H1 (cell line): Measurements from ENCODE around the gene GPRIN1. TPM values are rescaled to one million over a fixed set of nuclear protein-coding genes. Genes with fewer than 3 reads are reported as not detected.
A peak's percentile ranks its signal among the peaks of the same experiment; 100 is the strongest.

Source experiments
- CTCF ChIA-PET: fragments of 300-600 bp; sonication (Branson Sonifier 250); formaldehyde crosslinking; loops from one replicate; lab custom pipeline; 2021; ENCODE audit not compliant: partially characterized antibody; lab: Charles Lee
- POLR2A ChIA-PET: fragments of 300-600 bp; sonication (Branson Sonifier 250); formaldehyde crosslinking; loops from one replicate; lab custom pipeline; 2021; ENCODE audit warnings: inconsistent platforms; ENCODE audit not compliant: partially characterized antibody; lab: Charles Lee
- DNase-seq, 2 experiments: peaks; one replicate each; pipeline versions ENCODE4 v3.0.0 to v3.0.0-alpha.2; 2010 to 2022; ENCODE audit warnings: low spot score in 2 of 2, low read depth in 1 of 2, mixed read lengths in 1 of 2
- FAIRE-seq: peaks from 2 replicates; lab custom pipeline; 2011; peaks lifted over from hg19 to GRCh38; lab: Jason Lieb, UNC
- H2AFZ ChIP-seq: 2 replicates; pipeline ENCODE4 v1.8.1; 2012; ENCODE audit warnings: low read length, inconsistent platforms
- H2AK5ac ChIP-seq: 2 replicates; pipeline ENCODE4 v1.6.1; 2013; ENCODE audit warnings: low read depth, low read length
- H2BK120ac ChIP-seq: replicated peaks from 2 replicates; pipeline ENCODE3; 2013; ENCODE audit warnings: low read depth, low read length, inconsistent platforms
- H2BK12ac ChIP-seq: 2 replicates; pipeline ENCODE4 v1.6.1; 2013; ENCODE audit warnings: low read depth, low read length
- H2BK15ac ChIP-seq: 2 replicates; pipeline ENCODE4 v1.6.1; 2013; ENCODE audit warnings: low read length
- H2BK20ac ChIP-seq: 2 replicates; pipeline ENCODE4 v1.6.1; 2013; ENCODE audit warnings: low read length
- H2BK5ac ChIP-seq: 2 replicates; pipeline ENCODE4 v1.6.1; 2013; ENCODE audit warnings: low read depth, low read length
- H3K14ac ChIP-seq: 2 replicates; pipeline ENCODE4 v1.6.1; 2013; ENCODE audit warnings: inconsistent platforms; ENCODE audit not compliant: insufficient read length
- H3K18ac ChIP-seq: 2 replicates; pipeline ENCODE4 v1.6.1; 2013; ENCODE audit warnings: low read length; ENCODE audit errors: extremely low read depth
- H3K23ac ChIP-seq: 2 replicates; pipeline ENCODE4 v1.6.1; 2013; ENCODE audit warnings: inconsistent platforms; ENCODE audit not compliant: insufficient read length
- H3K23me2 ChIP-seq: 2 replicates; pipeline ENCODE4 v1.6.1; 2013; ENCODE audit warnings: low read depth, low read length
- H3K27ac ChIP-seq: 2 replicates; pipeline ENCODE4 v1.6.1; 2011; ENCODE audit warnings: low read depth, low read length, inconsistent platforms
- H3K27me3 ChIP-seq, 4 experiments: replicated peaks in 1 of 4; 1 replicate in 1 of 4; 2 replicates in 3 of 4; pipeline versions ENCODE4 v1.6.1 to v1.8.1; 2011 to 2013; ENCODE audit warnings: low read length in 3 of 4, mild to moderate bottlenecking in 3 of 4, inconsistent platforms in 2 of 4, mixed read lengths in 2 of 4, moderate library complexity in 1 of 4; ENCODE audit not compliant: control insufficient read depth in 3 of 4, insufficient read depth in 3 of 4; ENCODE audit errors: extremely low read depth in 1 of 4
- H3K36me3 ChIP-seq, 4 experiments: 2 replicates each; pipeline versions ENCODE4 v1.6.1 to v1.8.1; 2011 to 2013; ENCODE audit warnings: mild to moderate bottlenecking in 4 of 4, low read length in 3 of 4, moderate library complexity in 2 of 4, control low read depth in 1 of 4, inconsistent platforms in 1 of 4; ENCODE audit not compliant: insufficient read depth in 4 of 4, control insufficient read depth in 2 of 4
- H3K4ac ChIP-seq: replicated peaks from 2 replicates; pipeline ENCODE3; 2013; ENCODE audit warnings: low read length, low read depth, mixed read lengths, inconsistent platforms; ENCODE audit not compliant: insufficient read length
- H3K4me1 ChIP-seq, 4 experiments: replicated peaks in 1 of 4; 1 replicate in 1 of 4; 2 replicates in 3 of 4; pipeline versions ENCODE4 v1.6.1 to v1.8.1; 2011 to 2013; ENCODE audit warnings: low read length in 3 of 4, inconsistent platforms in 2 of 4, mixed read lengths in 1 of 4; ENCODE audit not compliant: insufficient read depth in 4 of 4, control insufficient read depth in 3 of 4
- H3K4me2 ChIP-seq, 2 experiments: 2 replicates each; pipeline versions ENCODE4 v1.6.1 to v1.8.1; 2011 to 2013; ENCODE audit warnings: low read depth in 2 of 2, low read length in 2 of 2, control low read depth in 1 of 2, inconsistent platforms in 1 of 2, mild to moderate bottlenecking in 1 of 2; ENCODE audit not compliant: insufficient read depth in 1 of 2
- H3K4me3 ChIP-seq, 4 experiments: fragments of 200-600, 300-600 bp in 1 of 4; sonication (generic), shearing (Covaris generic), sonication (Bioruptor Twin) in 1 of 4; 2 replicates each; pipeline versions ENCODE4 v1.5.1 to v1.8.1; 2011 to 2016; ENCODE audit warnings: low read length in 4 of 4, low read depth in 3 of 4, control low read depth in 2 of 4, inconsistent platforms in 2 of 4, mild to moderate bottlenecking in 2 of 4, mixed read lengths in 1 of 4, moderate library complexity in 1 of 4; ENCODE audit not compliant: insufficient read depth in 2 of 4; ENCODE audit errors: extremely low read depth in 1 of 4
- H3K56ac ChIP-seq: replicated peaks from 2 replicates; pipeline ENCODE3; 2013; ENCODE audit warnings: low read depth, mild to moderate bottlenecking, mixed read lengths, low read length, inconsistent platforms; ENCODE audit not compliant: insufficient read length
- H3K79me1 ChIP-seq: 2 replicates; pipeline ENCODE4 v1.6.1; 2013; ENCODE audit warnings: low read depth, low read length, control low read depth
- H3K79me2 ChIP-seq, 2 experiments: 2 replicates each; pipeline versions ENCODE4 v1.6.1 to v1.8.1; 2012 to 2013; ENCODE audit warnings: low read length in 2 of 2, mild to moderate bottlenecking in 2 of 2, inconsistent platforms in 1 of 2; ENCODE audit not compliant: insufficient read depth in 2 of 2, control insufficient read depth in 1 of 2
- H3K9ac ChIP-seq, 4 experiments: replicated peaks in 1 of 4; 1 replicate in 1 of 4; 2 replicates in 3 of 4; pipeline versions ENCODE4 v1.6.1 to v1.8.1; 2011 to 2013; ENCODE audit warnings: low read depth in 3 of 4, low read length in 3 of 4, control low read depth in 2 of 4, mild to moderate bottlenecking in 2 of 4, moderate library complexity in 2 of 4, inconsistent platforms in 1 of 4; ENCODE audit errors: extremely low read depth in 1 of 4
- H3K9me3 ChIP-seq, 2 experiments: 2 replicates each; pipeline versions ENCODE4 v1.6.1 to v1.8.1; 2012 to 2013; ENCODE audit warnings: mild to moderate bottlenecking in 2 of 2, moderate library complexity in 2 of 2, control low read depth in 1 of 2, inconsistent platforms in 1 of 2, low read depth in 1 of 2, low read length in 1 of 2, mixed read lengths in 1 of 2; ENCODE audit not compliant: insufficient read depth in 2 of 2
- H4K20me1 ChIP-seq, 2 experiments: replicated peaks in 1 of 2; 2 replicates each; pipeline versions ENCODE3 to v1.8.1; 2011 to 2013; ENCODE audit warnings: inconsistent platforms in 2 of 2, low read length in 2 of 2, mild to moderate bottlenecking in 1 of 2; ENCODE audit not compliant: insufficient read depth in 2 of 2, control insufficient read depth in 1 of 2
- H4K5ac ChIP-seq: 2 replicates; pipeline ENCODE4 v1.6.1; 2013; ENCODE audit warnings: low read length, low read depth, mixed read lengths, inconsistent platforms; ENCODE audit not compliant: insufficient read length
- H4K8ac ChIP-seq: 2 replicates; pipeline ENCODE4 v1.8.0; 2013; ENCODE audit warnings: mild to moderate bottlenecking, moderate library complexity, low read length, inconsistent platforms; ENCODE audit not compliant: insufficient read depth; ENCODE audit errors: extremely low read depth
- H4K91ac ChIP-seq: replicated peaks from 2 replicates; pipeline ENCODE3; 2013; ENCODE audit warnings: low read length, mixed read lengths, inconsistent platforms; ENCODE audit not compliant: insufficient read length
- BRCA1 ChIP-seq: IDR thresholded peaks from 2 replicates; pipeline ENCODE4 v1.6.1; 2012; ENCODE audit warnings: low read depth, low read length, improper control_type of control experiment
- CBX8 ChIP-seq: fragments of 300-800, 300-1000 bp; sonication (generic); IDR thresholded peaks from 2 replicates; pipeline ENCODE4 v1.7.1; 2016; ENCODE audit warnings: low read depth, low read length, borderline replicate concordance
- HDAC2 ChIP-seq, 2 experiments: fragments of 300-600 bp in 1 of 2; sonication (generic) in 1 of 2; IDR thresholded peaks; 2 replicates each; pipeline ENCODE4 v1.6.1; 2011 to 2012; ENCODE audit warnings: low read depth in 2 of 2, low read length in 2 of 2, mild to moderate bottlenecking in 2 of 2, moderate library complexity in 2 of 2, borderline replicate concordance in 1 of 2, inconsistent platforms in 1 of 2
- JUND ChIP-seq: IDR thresholded peaks from 2 replicates; pipeline ENCODE4 v1.6.1; 2011; ENCODE audit warnings: mild to moderate bottlenecking, improper control_type of control experiment, low read length
- POLR2A ChIP-seq, 2 experiments: IDR thresholded peaks; 1 replicate in 1 of 2; 2 replicates in 1 of 2; pipeline ENCODE4 v1.6.1; 2011; ENCODE audit warnings: low read depth in 2 of 2, low read length in 2 of 2, mild to moderate bottlenecking in 2 of 2; ENCODE audit errors: control extremely low read depth in 1 of 2
- POU5F1 ChIP-seq: IDR thresholded peaks from 2 replicates; pipeline ENCODE4 v1.6.1; 2011; ENCODE audit warnings: low read depth, mild to moderate bottlenecking, low read length, moderate library complexity
- SIN3A ChIP-seq, 2 experiments: IDR thresholded peaks in 1 of 2; conservative IDR thresholded peaks in 1 of 2; 2 replicates each; pipeline ENCODE4 v1.6.1; 2011 to 2012; ENCODE audit warnings: low read length in 2 of 2, improper control_type of control experiment in 1 of 2, low read depth in 1 of 2, mild to moderate bottlenecking in 1 of 2
- SP2 ChIP-seq: IDR thresholded peaks from 2 replicates; pipeline ENCODE4 v1.6.1; 2012; ENCODE audit warnings: mild to moderate bottlenecking, low read length, inconsistent platforms
- SRF ChIP-seq: IDR thresholded peaks from 2 replicates; pipeline ENCODE4 v1.6.1; 2011; ENCODE audit warnings: mild to moderate bottlenecking, low read depth, low read length, moderate library complexity
- TAF7 ChIP-seq: optimal IDR thresholded peaks from 2 replicates; pipeline ENCODE3; 2011; ENCODE audit warnings: low read depth, mild to moderate bottlenecking, inconsistent platforms, low read length, moderate library complexity, borderline replicate concordance
- ZNF274 ChIP-seq: IDR thresholded peaks from 2 replicates; pipeline ENCODE4 v1.7.0; 2012; ENCODE audit warnings: low read length, borderline replicate concordance; ENCODE audit errors: extremely low read depth
- WGBS, 2 experiments: shearing (Covaris generic) in 1 of 2; methylation state at CpG; one replicate each; pipeline versions ENCODE4 v1.1.6 to v1.1.7; 2013 to 2015; ENCODE audit warnings: low lambda C conversion rate in 2 of 2, mixed read lengths in 2 of 2, inconsistent platforms in 1 of 2, low coverage in 1 of 2, missing lambda C conversion rate in 1 of 2; ENCODE audit not compliant: insufficient replicate concordance in 2 of 2, insufficient coverage in 1 of 2, insufficient read length in 1 of 2; ENCODE audit errors: extremely low coverage in 1 of 2, missing lambda C conversion rate in 1 of 2; 5-methylcytosine and 5-hydroxymethylcytosine counted together
- polyA plus RNA-seq, 7 experiments: library from polyadenylated mRNA; depleted of rRNA in 3 of 7; stranded (reverse) in 5 of 7; unstranded in 2 of 7; fragments of >200 nt in 5 of 7; fragments of 200-250 nt in 2 of 7; gene quantifications; 1 replicate in 5 of 7; 2 replicates in 1 of 7; 4 replicates in 1 of 7; pipeline versions ENCODE4 v1.2.1 to v1.2.3, GENCODE V29; 2011 to 2013; ENCODE audit warnings: missing spikeins in 2 of 7, mixed read lengths in 2 of 7
- total RNA-seq: library from RNA; stranded (reverse); fragmentation: NEBNext Ultra II Directional; extraction: Animal tissue kit (Norgen Biotek cat#: 25700); gene quantifications from 2 replicates; pipeline ENCODE4 v1.2.1, GENCODE V29; 2021
- TF ChIP-seq, protein P1 (sequence below): IDR thresholded peaks from 2 replicates; pipeline ENCODE4 v1.6.1; 2012; ENCODE audit warnings: inconsistent platforms

GPRIN1 gene
- total and polyA plus RNA-seq, 2 of the 8 experiments (the other 6 are each of a cell fraction or from before 2014, with no cell fraction given), result 3.3 to 12.0 TPM

DNA sequence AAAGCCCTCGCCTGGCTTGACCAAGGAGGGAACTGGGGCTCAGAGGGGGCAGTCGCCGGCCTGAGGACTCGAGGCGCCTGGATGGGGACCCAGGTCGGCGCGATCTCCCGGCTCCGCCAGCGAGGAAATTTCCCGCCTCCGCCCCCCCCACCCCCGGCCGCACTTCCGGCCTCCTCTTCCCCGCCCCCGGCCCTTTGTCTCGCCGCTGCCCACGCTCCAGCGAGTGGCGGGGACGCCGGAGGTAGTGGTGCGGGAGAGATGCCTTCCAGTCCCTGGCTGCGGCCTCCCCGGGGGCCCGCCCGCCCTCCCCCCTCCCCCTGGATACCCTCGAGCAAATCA, 448 bp upstream of the GPRIN1 start:
- TF ChIP-seq POLR2A (IDR thresholded peaks at IDR 0.05; ENCODE audit: control extremely low read depth in 1 of 2, low read depth in 2 of 2, low read length in 2 of 2) (no peak), SRF (no peak), JUND (no peak), SP2 (no peak), ZNF274 (no peak), TAF7 (no peak), CBX8 (no peak), SIN3A (conservative IDR thresholded peaks at IDR 0.05 in 1 of 2, IDR thresholded peaks at IDR 0.05 in 1 of 2; ENCODE audit: low read depth in 1 of 2, low read length in 2 of 2) (no peak), POU5F1 (no peak), BRCA1 (no peak), HDAC2 (IDR thresholded peaks at IDR 0.05; ENCODE audit: borderline replicate concordance in 1 of 2, low read depth in 2 of 2, low read length in 2 of 2) (no peak)
- TF ChIP-seq, protein P1, sequence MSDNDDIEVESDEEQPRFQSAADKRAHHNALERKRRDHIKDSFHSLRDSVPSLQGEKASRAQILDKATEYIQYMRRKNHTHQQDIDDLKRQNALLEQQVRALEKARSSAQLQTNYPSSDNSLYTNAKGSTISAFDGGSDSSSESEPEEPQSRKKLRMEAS, result no peak
- TF ChIP-seq, all 59 proteins: peak for 0
- no peak overlapping the region for H3K27ac ChIP-seq
- no peak overlapping the region for H2BK5ac ChIP-seq
- H4K91ac ChIP-seq, result no peak overlapping the region
- ChIA-PET POLR2A (no interaction called here), CTCF (interaction anchor here (1.0 to 1.9 kb wide), 2 partner anchors 11 to 14 kb away, joined by 3 to 5 read pairs; no protein-coding TSS in a partner anchor)
- H4K20me1 ChIP-seq, result peaks cover 5 to 8% of the 10 kb centered on the region in 2 experiments
- no peaks in the 10 kb centered on the region for H3K36me3 ChIP-seq
- H3K23me2 ChIP-seq, result peaks cover 8% of the 10 kb centered on the region
- no peak overlapping the region; the same call in 1 of the 2 replicates for H3K18ac ChIP-seq
- no peak overlapping the region for H3K23ac ChIP-seq
- no peaks in the 10 kb centered on the region for H3K79me2 ChIP-seq
- no peak overlapping the region for H3K9ac ChIP-seq
- no peak overlapping the region for H2BK120ac ChIP-seq
- H3K4me1 ChIP-seq, result peaks cover 0 to 8% (median 5%) of the 10 kb centered on the region in 4 experiments; a peak in 5 of 7 replicates
- H4K5ac ChIP-seq, result no peak overlapping the region
- no peak overlapping the region for H2BK12ac ChIP-seq
- DNase-seq (no peak), FAIRE-seq (no peak)
- 0% methylated on average over 1 of the region's 31 CpGs; no CpG with 5 or more reads in 1 of the 2 experiments for WGBS, 2 experiments
- H3K56ac ChIP-seq, result no peak overlapping the region
- no peaks in the 10 kb centered on the region for H3K9me3 ChIP-seq
- H3K14ac ChIP-seq, result no peak overlapping the region
- peaks cover 0 to 14% (median 10%) of the 10 kb centered on the region in 4 experiments; a peak in 5 of 7 replicates for H3K27me3 ChIP-seq
- no peak overlapping the region for H3K4ac ChIP-seq
- no peaks in the 10 kb centered on the region for H3K79me1 ChIP-seq
- no peak overlapping the region for H2AK5ac ChIP-seq
- H3K4me2 ChIP-seq, result peak overlapping the region; percentile 87 to 93
- no peak overlapping the region for H2BK20ac ChIP-seq
- H4K8ac ChIP-seq, result no peak overlapping the region
- no peak overlapping the region for H2BK15ac ChIP-seq
- no peak overlapping the region for H2AFZ ChIP-seq
- peak overlapping the region; percentile 42 to 65 (median 44) for H3K4me3 ChIP-seq
